Measurements from ENCODE around the gene ABCC8. TPM values are rescaled to one million over a fixed set of nuclear protein-coding genes. Genes with fewer than 3 reads are reported as not detected.

ABCC8 gene
- total RNA-seq, 1 experiment from 2014 or later: 2.4 TPM

DNA sequence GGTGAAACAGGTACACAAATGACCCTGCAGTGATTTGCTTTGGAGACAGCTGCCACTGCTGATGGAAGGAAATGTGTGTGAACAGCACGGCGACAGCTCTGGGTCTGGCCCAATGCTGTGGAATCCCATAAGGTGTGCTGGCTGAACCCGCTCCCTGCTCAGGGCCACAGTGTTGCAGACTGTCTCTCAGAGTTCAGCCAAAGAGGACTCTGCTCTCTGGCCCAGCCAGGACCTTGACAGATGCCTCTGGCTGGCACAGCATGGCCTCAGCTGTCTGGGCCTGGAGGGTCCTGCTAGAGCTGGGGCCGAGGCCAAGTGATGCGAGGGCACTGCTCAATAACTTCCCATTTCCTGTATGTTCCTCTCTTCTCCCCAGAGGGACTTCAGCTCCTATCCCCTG lies 5.3 kb upstream of the ABCC8 start:
- H4K20me1 ChIP-seq (ENCODE audit: control insufficient read depth, insufficient read depth, insufficient read length): no peaks in the 10 kb centered on the region
- H2BK5ac ChIP-seq (ENCODE audit: insufficient read length, low read length): no peak overlapping the region
- H3K4me1 ChIP-seq (ENCODE audit: insufficient read depth, low read length): no peaks in the 10 kb centered on the region; the same call in 1 of the 2 replicates
- H3K23ac ChIP-seq (ENCODE audit: insufficient read length, low read depth, low read length): no peak overlapping the region
- H3K79me2 ChIP-seq (ENCODE audit: insufficient read depth, low read length): no peaks in the 10 kb centered on the region
- H3K4me2 ChIP-seq (ENCODE audit: insufficient read depth, insufficient read length, low read length): no peak overlapping the region
- H3K79me1 ChIP-seq (ENCODE audit: insufficient read depth, low read depth, low read length, poor library complexity, severe bottlenecking): no peaks in the 10 kb centered on the region
- no CpG with 5 or more reads among the region's 5 CpGs for WGBS (ENCODE audit: extremely low coverage, insufficient read length, low lambda C conversion rate)
- H3K27ac Mint-ChIP-seq: no peak overlapping the region
- H3K27me3 Mint-ChIP-seq (ENCODE audit: low read depth): peaks cover 41% of the 10 kb centered on the region
- H3K18ac ChIP-seq (ENCODE audit: insufficient read length, low read depth, low read length): no peak overlapping the region
- H3K56ac ChIP-seq (ENCODE audit: insufficient read length, low read depth, low read length): no peak overlapping the region
- no peak overlapping the region for H3K9ac ChIP-seq (ENCODE audit: extremely low read depth, insufficient read length, low read length)
- TF ChIP-seq, protein P1, sequence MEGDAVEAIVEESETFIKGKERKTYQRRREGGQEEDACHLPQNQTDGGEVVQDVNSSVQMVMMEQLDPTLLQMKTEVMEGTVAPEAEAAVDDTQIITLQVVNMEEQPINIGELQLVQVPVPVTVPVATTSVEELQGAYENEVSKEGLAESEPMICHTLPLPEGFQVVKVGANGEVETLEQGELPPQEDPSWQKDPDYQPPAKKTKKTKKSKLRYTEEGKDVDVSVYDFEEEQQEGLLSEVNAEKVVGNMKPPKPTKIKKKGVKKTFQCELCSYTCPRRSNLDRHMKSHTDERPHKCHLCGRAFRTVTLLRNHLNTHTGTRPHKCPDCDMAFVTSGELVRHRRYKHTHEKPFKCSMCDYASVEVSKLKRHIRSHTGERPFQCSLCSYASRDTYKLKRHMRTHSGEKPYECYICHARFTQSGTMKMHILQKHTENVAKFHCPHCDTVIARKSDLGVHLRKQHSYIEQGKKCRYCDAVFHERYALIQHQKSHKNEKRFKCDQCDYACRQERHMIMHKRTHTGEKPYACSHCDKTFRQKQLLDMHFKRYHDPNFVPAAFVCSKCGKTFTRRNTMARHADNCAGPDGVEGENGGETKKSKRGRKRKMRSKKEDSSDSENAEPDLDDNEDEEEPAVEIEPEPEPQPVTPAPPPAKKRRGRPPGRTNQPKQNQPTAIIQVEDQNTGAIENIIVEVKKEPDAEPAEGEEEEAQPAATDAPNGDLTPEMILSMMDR (conservative IDR thresholded peaks at IDR 0.05): no peak
- H2AK5ac ChIP-seq (ENCODE audit: insufficient read length, low read length): no peak overlapping the region
- H2BK12ac ChIP-seq (ENCODE audit: insufficient read length, low read depth, low read length): no peak overlapping the region
- H3K36me3 Mint-ChIP-seq (ENCODE audit: insufficient read depth in 1 of 3, low read depth in 3 of 3): peaks cover 0 to 7% (median 0%) of the 10 kb centered on the region in 3 experiments; a peak in 1 of 7 replicates
- no peaks in the 10 kb centered on the region for H3K9me3 ChIP-seq (ENCODE audit: control insufficient read depth, low read depth, low read length)
- no peak overlapping the region for H3K4me3 Mint-ChIP-seq
- no peak overlapping the region for H3K14ac ChIP-seq (ENCODE audit: insufficient read depth, low read length)
- no peak overlapping the region for H3K27ac ChIP-seq (ENCODE audit: insufficient read length, low read depth, low read length)
- peaks cover 15% of the 10 kb centered on the region; the same call in 1 of the 2 replicates for H3K27me3 ChIP-seq (ENCODE audit: insufficient read depth, low read length)
- no peak overlapping the region for H3T11ph ChIP-seq (ENCODE audit: low read length)
- no peak overlapping the region for H4K5ac ChIP-seq (ENCODE audit: insufficient read length, low read depth, low read length)
- no peak overlapping the region for H4K8ac ChIP-seq (replicated peaks; ENCODE audit: insufficient read length, low read depth, low read length)
- no peak overlapping the region for H2AFZ ChIP-seq (ENCODE audit: low read length)
- no peak overlapping the region for H2BK15ac ChIP-seq (ENCODE audit: low read depth, low read length)
- no peak overlapping the region for H4K91ac ChIP-seq (ENCODE audit: insufficient read length, low read depth, low read length)
- peaks cover 5 to 8% of the 10 kb centered on the region in 2 experiments; a peak in 3 of 5 replicates for H3K9me3 Mint-ChIP-seq
- H3K23me2 ChIP-seq (ENCODE audit: insufficient read length, low read depth, low read length, poor library complexity, severe bottlenecking): no peaks in the 10 kb centered on the region
- H2BK120ac ChIP-seq (ENCODE audit: low read depth, low read length, poor library complexity, severe bottlenecking): no peak overlapping the region
- DNase-seq: no peak
- H2BK20ac ChIP-seq (ENCODE audit: low read depth, low read length, poor library complexity, severe bottlenecking): no peak overlapping the region
- H3K4ac ChIP-seq (ENCODE audit: low read depth, low read length): no peak overlapping the region
- peaks cover 15 to 24% of the 10 kb centered on the region in 2 experiments for H3K4me1 Mint-ChIP-seq

All from H9 (cell line).